ENCODE data around the gene STRBP.
"Not testable (repeated sequence)": the region's sequence is repeated elsewhere in the genome, so short reads cannot be mapped to it uniquely, and the experiment has no call there.

STRBP gene

DNA sequence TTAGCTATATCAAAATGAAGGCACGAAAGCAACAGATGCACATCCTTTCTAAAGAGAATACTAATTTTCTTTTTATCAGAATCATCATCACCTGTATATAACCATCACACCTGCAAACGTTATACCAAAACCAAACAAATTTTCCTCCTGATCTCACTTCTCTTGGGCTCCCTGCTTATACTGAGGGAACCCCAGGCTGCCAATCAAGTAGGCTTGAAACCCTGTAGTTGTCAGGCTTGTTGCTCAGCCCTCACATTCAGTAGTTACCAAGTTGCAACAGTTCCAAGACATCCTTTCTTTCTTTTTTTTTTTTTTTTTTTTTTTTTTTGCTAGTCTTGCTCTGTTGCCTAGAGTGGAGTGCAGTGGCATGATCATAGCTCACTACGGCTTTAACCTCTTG lies 12.7 kb downstream of the STRBP start:
- DNase-seq (ENCODE audit: low spot score in 2 of 2) (no peak), ATAC-seq (replicated peaks; ENCODE audit: extremely low read depth, poor library complexity, severe bottlenecking) (no peak)
- H3K4me3 Mint-ChIP-seq: no peak overlapping the region
- H3K4me1 Mint-ChIP-seq: peaks cover 11% of the 10 kb centered on the region
- no peaks in the 10 kb centered on the region for H3K36me3 Mint-ChIP-seq (ENCODE audit: insufficient read depth)
- H3K27me3 Mint-ChIP-seq: no peaks in the 10 kb centered on the region
- H3K27ac Mint-ChIP-seq (ENCODE audit: low read depth): no peak overlapping the region
- no peaks in the 10 kb centered on the region for H3K9me3 Mint-ChIP-seq

DNA sequence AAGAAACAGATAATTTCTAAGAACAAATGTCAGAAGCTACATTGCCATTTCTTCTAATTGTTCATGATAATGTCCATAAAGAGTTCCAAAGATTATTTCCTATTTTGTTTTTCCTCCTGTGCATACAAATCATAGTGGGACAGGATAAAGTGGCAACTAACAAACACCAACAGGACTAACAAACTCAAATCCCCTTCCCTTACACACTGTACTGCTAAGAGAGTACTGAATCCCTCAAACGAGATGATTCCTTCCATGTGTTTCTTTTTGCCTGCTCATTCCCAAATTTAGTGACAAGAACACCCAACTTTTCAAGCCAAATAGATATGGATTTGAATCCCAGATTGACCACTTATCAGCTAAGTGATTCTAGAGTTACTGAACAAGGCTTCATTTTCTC lies 15.2 kb downstream of the STRBP start:
- Mint-ChIP-seq H3K4me3 (no peak overlapping the region), H3K27ac (ENCODE audit: low read depth) (no peak overlapping the region), H3K4me1 (peaks cover 6% of the 10 kb centered on the region), H3K36me3 (ENCODE audit: insufficient read depth) (peaks cover 2% of the 10 kb centered on the region), H3K9me3 (no peaks in the 10 kb centered on the region), H3K27me3 (no peaks in the 10 kb centered on the region)
- DNase-seq (ENCODE audit: low spot score in 2 of 2) (no peak), ATAC-seq (replicated peaks; ENCODE audit: extremely low read depth, poor library complexity, severe bottlenecking) (no peak)

GRCh38 chr9:123251741-123252140 lies 16.6 kb downstream of the STRBP start:
- DNase-seq (ENCODE audit: low spot score in 2 of 2): no peak
- Mint-ChIP-seq H3K36me3 (ENCODE audit: insufficient read depth) (peaks cover 2% of the 10 kb centered on the region), H3K9me3 (no peaks in the 10 kb centered on the region), H3K4me1 (peaks cover 8% of the 10 kb centered on the region), H3K4me3 (no peak overlapping the region), H3K27me3 (no peaks in the 10 kb centered on the region), H3K27ac (ENCODE audit: low read depth) (no peak overlapping the region)
- no peak for ATAC-seq (replicated peaks; ENCODE audit: extremely low read depth, poor library complexity, severe bottlenecking)

GRCh38 chr9:123251324-123251723 lies 17.1 kb downstream of the STRBP start:
- no peak for ATAC-seq (replicated peaks; ENCODE audit: extremely low read depth, poor library complexity, severe bottlenecking)
- Mint-ChIP-seq H3K4me3 (no peak overlapping the region), H3K36me3 (ENCODE audit: insufficient read depth) (peaks cover 2% of the 10 kb centered on the region), H3K27ac (ENCODE audit: low read depth) (no peak overlapping the region), H3K9me3 (no peaks in the 10 kb centered on the region), H3K4me1 (peaks cover 12% of the 10 kb centered on the region), H3K27me3 (no peaks in the 10 kb centered on the region)
- DNase-seq (ENCODE audit: low spot score in 2 of 2): no peak

GRCh38 chr9:123250504-123250903 lies 17.9 kb downstream of the STRBP start:
- Mint-ChIP-seq H3K27ac (ENCODE audit: low read depth) (no peak overlapping the region), H3K9me3 (no peaks in the 10 kb centered on the region), H3K4me1 (peaks cover 20% of the 10 kb centered on the region), H3K27me3 (no peaks in the 10 kb centered on the region), H3K36me3 (ENCODE audit: insufficient read depth) (peaks cover 2% of the 10 kb centered on the region), H3K4me3 (no peak overlapping the region)
- DNase-seq (ENCODE audit: low spot score in 2 of 2): no peak
- ATAC-seq (replicated peaks; ENCODE audit: extremely low read depth, poor library complexity, severe bottlenecking): no peak

DNA sequence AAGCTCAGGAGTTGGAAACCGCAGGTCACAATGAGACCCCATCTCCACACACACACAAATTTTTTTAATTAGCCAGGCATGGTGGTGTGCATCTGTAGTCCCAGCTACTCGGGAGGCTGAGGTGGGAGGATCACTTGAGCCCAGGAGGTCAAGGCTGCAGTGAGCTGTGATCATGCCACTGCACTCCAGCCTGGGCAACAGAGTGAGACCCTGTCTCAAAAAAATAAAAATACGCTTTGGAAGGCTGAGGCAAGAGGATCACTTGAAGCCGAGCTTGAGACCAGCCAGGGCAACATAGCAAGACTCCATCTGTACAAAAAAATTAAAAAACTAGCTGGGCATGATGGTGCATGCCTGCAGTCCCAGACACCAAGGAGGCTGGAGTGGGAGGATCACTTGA lies 19.2 kb downstream of the STRBP start:
- H3K4me1 Mint-ChIP-seq: peaks cover 21% of the 10 kb centered on the region
- not testable (repeated sequence) for ATAC-seq (replicated peaks; ENCODE audit: extremely low read depth, poor library complexity, severe bottlenecking); H3K9me3 Mint-ChIP-seq; H3K4me3 Mint-ChIP-seq; H3K36me3 Mint-ChIP-seq (ENCODE audit: insufficient read depth); H3K27ac Mint-ChIP-seq (ENCODE audit: low read depth); H3K27me3 Mint-ChIP-seq; DNase-seq (ENCODE audit: low spot score in 2 of 2)

- Mint-ChIP-seq H3K9me3 (no peaks in the 10 kb centered on the region), H3K27me3 (no peaks in the 10 kb centered on the region), H3K27ac (ENCODE audit: low read depth) (no peak overlapping the region), H3K36me3 (ENCODE audit: insufficient read depth) (peaks cover 2% of the 10 kb centered on the region), H3K4me1 (peaks cover 21% of the 10 kb centered on the region), H3K4me3 (no peak overlapping the region)
- ATAC-seq (replicated peaks; ENCODE audit: extremely low read depth, poor library complexity, severe bottlenecking) (no peak), DNase-seq (ENCODE audit: low spot score in 2 of 2) (no peak)
These were observed 19.8 kb downstream of the STRBP start for GRCh38 chr9:123248630-123249029.

DNA sequence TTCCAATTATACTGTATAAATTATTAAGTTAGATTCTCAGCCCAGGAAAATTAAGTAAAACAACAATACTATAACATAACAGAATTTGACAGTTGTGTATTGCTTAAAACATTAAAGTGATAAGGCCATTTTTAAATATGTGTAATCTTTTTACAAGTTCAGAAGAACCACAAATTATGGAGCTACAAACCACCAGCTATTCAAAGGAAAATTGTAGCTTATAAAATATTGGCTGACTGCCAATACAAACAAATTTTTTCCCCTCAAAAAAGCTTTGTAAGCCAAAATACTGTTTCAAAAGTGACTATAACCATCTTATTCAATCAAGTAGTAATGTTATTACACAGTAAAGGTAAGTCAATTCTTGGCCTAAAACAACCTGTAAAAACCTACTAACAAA lies 21.9 kb downstream of the STRBP start:
- H3K4me1 Mint-ChIP-seq: peaks cover 21% of the 10 kb centered on the region

GRCh38 chr9:123239726-123240125 lies 28.7 kb downstream of the STRBP start:
- H3K27me3 Mint-ChIP-seq: no peaks in the 10 kb centered on the region
- no peak overlapping the region for H3K4me3 Mint-ChIP-seq
- no peaks in the 10 kb centered on the region for H3K4me1 Mint-ChIP-seq
- H3K36me3 Mint-ChIP-seq (ENCODE audit: insufficient read depth): no peaks in the 10 kb centered on the region
- no peaks in the 10 kb centered on the region for H3K9me3 Mint-ChIP-seq
- ATAC-seq (replicated peaks; ENCODE audit: extremely low read depth, poor library complexity, severe bottlenecking): no peak
- no peak overlapping the region for H3K27ac Mint-ChIP-seq (ENCODE audit: low read depth)
- no peak for DNase-seq (ENCODE audit: low spot score in 2 of 2)

More for the DNA sequence above, 21.9 kb downstream of the STRBP start:
- ATAC-seq (replicated peaks; ENCODE audit: extremely low read depth, poor library complexity, severe bottlenecking) (no peak), DNase-seq (ENCODE audit: low spot score in 2 of 2) (no peak)
- H3K9me3 Mint-ChIP-seq: no peaks in the 10 kb centered on the region
- no peak overlapping the region for H3K27ac Mint-ChIP-seq (ENCODE audit: low read depth)
- peaks cover 2% of the 10 kb centered on the region for H3K36me3 Mint-ChIP-seq (ENCODE audit: insufficient read depth)
- no peaks in the 10 kb centered on the region for H3K27me3 Mint-ChIP-seq
- no peak overlapping the region for H3K4me3 Mint-ChIP-seq

GRCh38 chr9:123238365-123238764 lies 30.0 kb downstream of the STRBP start:
- ATAC-seq (replicated peaks; ENCODE audit: extremely low read depth, poor library complexity, severe bottlenecking): no peak
- Mint-ChIP-seq H3K27me3 (no peaks in the 10 kb centered on the region), H3K9me3 (no peaks in the 10 kb centered on the region), H3K4me1 (no peaks in the 10 kb centered on the region), H3K4me3 (no peak overlapping the region), H3K27ac (ENCODE audit: low read depth) (no peak overlapping the region), H3K36me3 (ENCODE audit: insufficient read depth) (no peaks in the 10 kb centered on the region)
- no peak for DNase-seq (ENCODE audit: low spot score in 2 of 2)

DNA sequence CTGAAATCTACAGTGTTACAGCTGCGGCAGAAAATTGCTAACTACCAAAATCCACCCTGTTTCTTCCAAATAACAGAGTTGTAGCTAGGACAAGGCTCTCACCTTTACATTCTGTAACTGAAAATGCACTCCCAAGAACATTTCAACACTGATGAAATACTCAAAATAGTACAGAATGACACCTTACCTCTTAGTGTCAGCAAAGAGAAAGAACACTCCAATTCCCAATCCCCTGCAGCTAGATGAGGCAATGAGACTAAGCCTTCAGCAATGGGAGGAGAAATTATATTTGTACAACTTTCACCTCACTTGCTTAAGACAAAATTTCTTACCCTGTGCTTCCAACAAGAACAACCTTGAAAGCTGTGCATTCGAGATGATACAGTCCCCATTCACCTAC lies 31.2 kb downstream of the STRBP start:
- ATAC-seq (replicated peaks; ENCODE audit: extremely low read depth, poor library complexity, severe bottlenecking) (no peak), DNase-seq (ENCODE audit: low spot score in 2 of 2) (no peak)
- Mint-ChIP-seq H3K9me3 (no peaks in the 10 kb centered on the region), H3K4me1 (no peaks in the 10 kb centered on the region), H3K27me3 (no peaks in the 10 kb centered on the region), H3K4me3 (no peak overlapping the region), H3K27ac (ENCODE audit: low read depth) (no peak overlapping the region), H3K36me3 (ENCODE audit: insufficient read depth) (no peaks in the 10 kb centered on the region)

- H3K9me3 Mint-ChIP-seq: no peaks in the 10 kb centered on the region
- H3K36me3 Mint-ChIP-seq (ENCODE audit: insufficient read depth): no peaks in the 10 kb centered on the region
These were observed 32.9 kb downstream of the STRBP start for GRCh38 chr9:123235448-123235847.

GRCh38 chr9:123234853-123235252 lies 33.5 kb downstream of the STRBP start:
- Mint-ChIP-seq H3K27ac (ENCODE audit: low read depth) (no peak overlapping the region), H3K4me3 (no peak overlapping the region), H3K4me1 (no peaks in the 10 kb centered on the region), H3K9me3 (no peaks in the 10 kb centered on the region), H3K36me3 (ENCODE audit: insufficient read depth) (no peaks in the 10 kb centered on the region), H3K27me3 (no peaks in the 10 kb centered on the region)
- ATAC-seq (replicated peaks; ENCODE audit: extremely low read depth, poor library complexity, severe bottlenecking) (no peak), DNase-seq (ENCODE audit: low spot score in 2 of 2) (no peak)

More at GRCh38 chr9:123235448-123235847, 32.9 kb downstream of the STRBP start:
- no peak overlapping the region for H3K27ac Mint-ChIP-seq (ENCODE audit: low read depth)
- no peak overlapping the region for H3K4me3 Mint-ChIP-seq
- no peaks in the 10 kb centered on the region for H3K27me3 Mint-ChIP-seq
- DNase-seq (ENCODE audit: low spot score in 2 of 2) (no peak), ATAC-seq (replicated peaks; ENCODE audit: extremely low read depth, poor library complexity, severe bottlenecking) (no peak)
- no peaks in the 10 kb centered on the region for H3K4me1 Mint-ChIP-seq

GRCh38 chr9:123232332-123232731 lies 36.1 kb downstream of the STRBP start:
- Mint-ChIP-seq H3K9me3 (no peaks in the 10 kb centered on the region), H3K27ac (ENCODE audit: low read depth) (no peak overlapping the region), H3K4me3 (no peak overlapping the region), H3K36me3 (ENCODE audit: insufficient read depth) (no peaks in the 10 kb centered on the region), H3K4me1 (no peaks in the 10 kb centered on the region), H3K27me3 (no peaks in the 10 kb centered on the region)
- DNase-seq (ENCODE audit: low spot score in 2 of 2) (no peak), ATAC-seq (replicated peaks; ENCODE audit: extremely low read depth, poor library complexity, severe bottlenecking) (no peak)

Measured in central memory CD8-positive, alpha-beta T cell (primary cell).